H9 (cell line): Measurements from ENCODE around the gene FXYD2. TPM values are rescaled to one million over a fixed set of nuclear protein-coding genes. Genes with fewer than 3 reads are reported as not detected.

ENCODE experiments used
- DNase-seq: peaks from one replicate; pipeline ENCODE4 v3.0.0-alpha.2; 2017
- H2AFZ ChIP-seq: one replicate; pipeline ENCODE4 v1.6.1; 2013; ENCODE audit warnings: mild to moderate bottlenecking, low read length, control low read depth, moderate library complexity
- H2AK5ac ChIP-seq: 2 replicates; pipeline ENCODE4 v1.6.1; 2013; ENCODE audit warnings: low read length, control low read depth, mixed read lengths; ENCODE audit not compliant: insufficient read length
- H2BK120ac ChIP-seq: one replicate; pipeline ENCODE4 v1.6.1; 2013; ENCODE audit warnings: low read depth, mild to moderate bottlenecking, low read length, control low read depth, inconsistent platforms; ENCODE audit not compliant: poor library complexity, severe bottlenecking
- H2BK12ac ChIP-seq: 2 replicates; pipeline ENCODE4 v1.6.1; 2013; ENCODE audit warnings: low read length, control low read depth, mixed read lengths, low read depth; ENCODE audit not compliant: insufficient read length
- H2BK15ac ChIP-seq: 2 replicates; pipeline ENCODE4 v1.6.1; 2013; ENCODE audit warnings: low read depth, low read length, control low read depth
- H2BK20ac ChIP-seq: one replicate; pipeline ENCODE4 v1.6.1; 2013; ENCODE audit warnings: low read depth, mild to moderate bottlenecking, low read length, control low read depth, inconsistent platforms; ENCODE audit not compliant: poor library complexity, severe bottlenecking
- H2BK5ac ChIP-seq: 2 replicates; pipeline ENCODE4 v1.6.1; 2013; ENCODE audit warnings: low read length, control low read depth, mixed read lengths; ENCODE audit not compliant: insufficient read length
- H3K14ac ChIP-seq: 2 replicates; pipeline ENCODE4 v1.6.1; 2013; ENCODE audit warnings: low read length, control low read depth; ENCODE audit not compliant: insufficient read depth
- H3K18ac ChIP-seq: 2 replicates; pipeline ENCODE4 v1.6.1; 2013; ENCODE audit warnings: low read depth, mild to moderate bottlenecking, mixed read lengths, low read length, control low read depth; ENCODE audit not compliant: insufficient read length
- H3K23ac ChIP-seq: 2 replicates; pipeline ENCODE4 v1.6.1; 2013; ENCODE audit warnings: low read length, control low read depth, mixed read lengths, low read depth; ENCODE audit not compliant: insufficient read length
- H3K23me2 ChIP-seq: 2 replicates; pipeline ENCODE4 v1.6.1; 2013; ENCODE audit warnings: low read depth, mild to moderate bottlenecking, mixed read lengths, low read length, control low read depth; ENCODE audit not compliant: insufficient read length, poor library complexity, severe bottlenecking
- H3K27ac ChIP-seq: 2 replicates; pipeline ENCODE4 v1.5.1; 2013; ENCODE audit warnings: low read length, control low read depth, mixed read lengths, low read depth; ENCODE audit not compliant: insufficient read length
- H3K27me3 ChIP-seq: 2 replicates; pipeline ENCODE4 v1.6.1; 2013; ENCODE audit warnings: low read length, control low read depth, inconsistent platforms; ENCODE audit not compliant: insufficient read depth
- H3K4ac ChIP-seq: 2 replicates; pipeline ENCODE4 v1.6.1; 2013; ENCODE audit warnings: low read depth, mild to moderate bottlenecking, control low read depth, inconsistent platforms, low read length, moderate library complexity
- H3K4me1 ChIP-seq: 2 replicates; pipeline ENCODE4 v1.6.1; 2013; ENCODE audit warnings: low read length, control low read depth, inconsistent platforms; ENCODE audit not compliant: insufficient read depth
- H3K4me2 ChIP-seq: 2 replicates; pipeline ENCODE4 v1.6.1; 2013; ENCODE audit warnings: low read length, control low read depth, mixed read lengths; ENCODE audit not compliant: insufficient read length, insufficient read depth
- H3K56ac ChIP-seq: 2 replicates; pipeline ENCODE4 v1.6.1; 2013; ENCODE audit warnings: low read depth, mild to moderate bottlenecking, mixed read lengths, low read length, control low read depth; ENCODE audit not compliant: insufficient read length
- H3K79me1 ChIP-seq: 2 replicates; pipeline ENCODE4 v1.6.1; 2013; ENCODE audit warnings: low read depth, mild to moderate bottlenecking, moderate library complexity, low read length, control low read depth, inconsistent platforms; ENCODE audit not compliant: insufficient read depth, poor library complexity, severe bottlenecking
- H3K79me2 ChIP-seq: 2 replicates; pipeline ENCODE4 v1.6.1; 2013; ENCODE audit warnings: low read length, control low read depth, inconsistent platforms; ENCODE audit not compliant: insufficient read depth
- H3K9ac ChIP-seq: 2 replicates; pipeline ENCODE4 v1.6.1; 2013; ENCODE audit warnings: low read length, control low read depth, mixed read lengths; ENCODE audit not compliant: insufficient read length; ENCODE audit errors: extremely low read depth
- H3K9me3 ChIP-seq: one replicate; pipeline ENCODE4 v1.6.1; 2013; ENCODE audit warnings: low read depth, low read length, inconsistent platforms; ENCODE audit not compliant: control insufficient read depth
- H3T11ph ChIP-seq: one replicate; pipeline ENCODE4 v1.6.1; 2013; ENCODE audit warnings: mild to moderate bottlenecking, low read length, control low read depth, inconsistent platforms
- H4K20me1 ChIP-seq: one replicate; pipeline ENCODE4 v1.6.1; 2013; ENCODE audit not compliant: control insufficient read depth, insufficient read length, insufficient read depth
- H4K5ac ChIP-seq: 2 replicates; pipeline ENCODE4 v1.6.1; 2013; ENCODE audit warnings: low read depth, mild to moderate bottlenecking, mixed read lengths, low read length, control low read depth; ENCODE audit not compliant: insufficient read length
- H4K8ac ChIP-seq: replicated peaks from 2 replicates; pipeline ENCODE4 v1.6.1; 2013; ENCODE audit warnings: low read length, control low read depth, mixed read lengths, low read depth; ENCODE audit not compliant: insufficient read length
- H4K91ac ChIP-seq: 2 replicates; pipeline ENCODE4 v1.6.1; 2013; ENCODE audit warnings: low read depth, mild to moderate bottlenecking, moderate library complexity, mixed read lengths, low read length, control low read depth; ENCODE audit not compliant: insufficient read length
- H3K27ac Mint-ChIP-seq, 3 experiments: 2 replicates in 2 of 3; 3 replicates in 1 of 3; pipeline ENCODE4 v1.8.0; 2020 to 2021; ENCODE audit warnings: mixed read lengths in 3 of 3, mild to moderate bottlenecking in 1 of 3, moderate library complexity in 1 of 3
- H3K27me3 Mint-ChIP-seq: 2 replicates; pipeline ENCODE4 v1.8.0; 2021; ENCODE audit warnings: low read depth, mild to moderate bottlenecking, moderate library complexity, mixed read lengths
- H3K36me3 Mint-ChIP-seq, 3 experiments: 2 replicates in 2 of 3; 3 replicates in 1 of 3; pipeline ENCODE4 v1.8.0; 2020 to 2021; ENCODE audit warnings: low read depth in 3 of 3, mixed read lengths in 3 of 3; ENCODE audit not compliant: insufficient read depth in 1 of 3
- H3K4me1 Mint-ChIP-seq, 2 experiments: 2 replicates each; pipeline ENCODE4 v1.8.0; 2020; ENCODE audit warnings: mixed read lengths in 2 of 2
- H3K4me3 Mint-ChIP-seq, 2 experiments: 2 replicates in 1 of 2; 3 replicates in 1 of 2; pipeline ENCODE4 v1.8.0; 2020 to 2021; ENCODE audit warnings: mild to moderate bottlenecking in 2 of 2, mixed read lengths in 2 of 2, moderate library complexity in 1 of 2
- H3K9me3 Mint-ChIP-seq, 2 experiments: 2 replicates in 1 of 2; 3 replicates in 1 of 2; pipeline ENCODE4 v1.8.0; 2020; ENCODE audit warnings: mild to moderate bottlenecking in 2 of 2, mixed read lengths in 2 of 2, moderate library complexity in 1 of 2
- WGBS: extraction: QIAGEN DNeasy Blood & Tissue Kit; methylation state at CpG from one replicate; pipeline ENCODE4 v1.1.7; 2013; ENCODE audit warnings: missing lambda C conversion rate, low lambda C conversion rate, mixed read lengths; ENCODE audit not compliant: insufficient read length; ENCODE audit errors: extremely low coverage; 5-methylcytosine and 5-hydroxymethylcytosine counted together
- total RNA-seq: library from RNA; stranded (reverse); gene quantifications from 2 replicates; pipeline ENCODE4 v1.2.1, GENCODE V29; 2021
- TF ChIP-seq, protein P1 (sequence below): fragments of 200-600 bp; sonication (generic); conservative IDR thresholded peaks from 3 replicates; pipeline ENCODE4 v1.8.0; 2021; ENCODE audit warnings: antibody characterized with exemption, mild to moderate bottlenecking

The FXYD2 gene
- total RNA-seq, 1 experiment from 2014 or later, result 0.79 TPM

GRCh38 chr11:117839380-117839881 lies 14.9 kb upstream of the FXYD2 start:
- H3K4me3 Mint-ChIP-seq, result no peak overlapping the region
- no peaks in the 10 kb centered on the region for H3K27me3 ChIP-seq
- TF ChIP-seq, protein P1, sequence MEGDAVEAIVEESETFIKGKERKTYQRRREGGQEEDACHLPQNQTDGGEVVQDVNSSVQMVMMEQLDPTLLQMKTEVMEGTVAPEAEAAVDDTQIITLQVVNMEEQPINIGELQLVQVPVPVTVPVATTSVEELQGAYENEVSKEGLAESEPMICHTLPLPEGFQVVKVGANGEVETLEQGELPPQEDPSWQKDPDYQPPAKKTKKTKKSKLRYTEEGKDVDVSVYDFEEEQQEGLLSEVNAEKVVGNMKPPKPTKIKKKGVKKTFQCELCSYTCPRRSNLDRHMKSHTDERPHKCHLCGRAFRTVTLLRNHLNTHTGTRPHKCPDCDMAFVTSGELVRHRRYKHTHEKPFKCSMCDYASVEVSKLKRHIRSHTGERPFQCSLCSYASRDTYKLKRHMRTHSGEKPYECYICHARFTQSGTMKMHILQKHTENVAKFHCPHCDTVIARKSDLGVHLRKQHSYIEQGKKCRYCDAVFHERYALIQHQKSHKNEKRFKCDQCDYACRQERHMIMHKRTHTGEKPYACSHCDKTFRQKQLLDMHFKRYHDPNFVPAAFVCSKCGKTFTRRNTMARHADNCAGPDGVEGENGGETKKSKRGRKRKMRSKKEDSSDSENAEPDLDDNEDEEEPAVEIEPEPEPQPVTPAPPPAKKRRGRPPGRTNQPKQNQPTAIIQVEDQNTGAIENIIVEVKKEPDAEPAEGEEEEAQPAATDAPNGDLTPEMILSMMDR, result no peak

More at GRCh38 chr11:117839380-117839881, 14.9 kb upstream of the FXYD2 start:
- no peak overlapping the region for H2BK12ac ChIP-seq
- no peak overlapping the region for H4K91ac ChIP-seq
- no peak overlapping the region for H3K56ac ChIP-seq
- no CpG with 5 or more reads among the region's 7 CpGs for WGBS
- no peak overlapping the region for H2BK5ac ChIP-seq
- Mint-ChIP-seq H3K9me3 (no peaks in the 10 kb centered on the region), H3K4me1 (peaks cover 14 to 15% of the 10 kb centered on the region in 2 experiments), H3K27ac (no peak overlapping the region), H3K36me3 (peaks cover 0 to 10% (median 0%) of the 10 kb centered on the region in 3 experiments; a peak in 2 of 7 replicates), H3K27me3 (peaks cover 3% of the 10 kb centered on the region)
- no peak overlapping the region for H3K4ac ChIP-seq
- no peaks in the 10 kb centered on the region for H3K79me2 ChIP-seq
- peak; percentile 18 for DNase-seq
- no peak overlapping the region for H2AFZ ChIP-seq
- no peaks in the 10 kb centered on the region for H3K9me3 ChIP-seq
- H2BK15ac ChIP-seq, result no peak overlapping the region
- H3K9ac ChIP-seq, result no peak overlapping the region
- H3K23ac ChIP-seq, result no peak overlapping the region
- no peak overlapping the region for H4K5ac ChIP-seq
- no peaks in the 10 kb centered on the region for H3K23me2 ChIP-seq
- H3K79me1 ChIP-seq, result no peaks in the 10 kb centered on the region
- no peak overlapping the region for H2AK5ac ChIP-seq
- no peak overlapping the region for H3K18ac ChIP-seq
- no peak overlapping the region for H3T11ph ChIP-seq
- H3K4me2 ChIP-seq, result no peak overlapping the region
- H4K8ac ChIP-seq, result no peak overlapping the region
- no peak overlapping the region for H3K27ac ChIP-seq
- H2BK120ac ChIP-seq, result no peak overlapping the region
- no peak overlapping the region for H2BK20ac ChIP-seq
- peaks cover 2% of the 10 kb centered on the region for H4K20me1 ChIP-seq
- no peaks in the 10 kb centered on the region for H3K4me1 ChIP-seq
- H3K14ac ChIP-seq, result no peak overlapping the region
